Progenitor cell of endocrine pancreas (in vitro differentiated cells): ENCODE results near the gene GP1BA. TPM values are rescaled to one million over a fixed set of nuclear protein-coding genes. Genes with fewer than 3 reads are reported as not detected.
"Not testable (repeated sequence)": the region's sequence is repeated elsewhere in the genome, so short reads cannot be mapped to it uniquely, and the experiment has no call there.

ENCODE experiments used
- DNase-seq: peaks from one replicate; pipeline ENCODE4 v3.0.0; 2021; ENCODE audit warnings: low spot score; ENCODE audit not compliant: unreplicated experiment
- H3K27ac Mint-ChIP-seq: 2 replicates; pipeline ENCODE4 v1.8.0; 2021; ENCODE audit warnings: mild to moderate bottlenecking, moderate library complexity, mixed read lengths
- H3K27me3 Mint-ChIP-seq: 2 replicates; pipeline ENCODE4 v1.8.0; 2021; ENCODE audit warnings: mixed read lengths
- H3K36me3 Mint-ChIP-seq: 2 replicates; pipeline ENCODE4 v1.8.0; 2022; ENCODE audit warnings: mixed read lengths; ENCODE audit not compliant: insufficient read depth
- H3K4me1 Mint-ChIP-seq: 2 replicates; pipeline ENCODE4 v1.8.0; 2021; ENCODE audit warnings: low read depth, mixed read lengths
- H3K4me3 Mint-ChIP-seq: 2 replicates; pipeline ENCODE4 v1.8.0; 2021; ENCODE audit warnings: low read depth, mild to moderate bottlenecking, moderate library complexity, mixed read lengths
- H3K9me3 Mint-ChIP-seq: 2 replicates; pipeline ENCODE4 v1.8.0; 2021; ENCODE audit warnings: low read depth, mixed read lengths
- total RNA-seq: library from RNA; stranded (reverse); gene quantifications from 2 replicates; pipeline ENCODE4 v1.2.1, GENCODE V29; 2021
- TF ChIP-seq, protein P1 (sequence below): fragments of 200-600 bp; sonication (generic); IDR thresholded peaks from one replicate; pipeline ENCODE4 v1.5.0; 2021; ENCODE audit warnings: antibody characterized with exemption, mild to moderate bottlenecking; ENCODE audit not compliant: unreplicated experiment

Gene GP1BA
- total RNA-seq, 1 donor from 2014 or later = not detected

DNA sequence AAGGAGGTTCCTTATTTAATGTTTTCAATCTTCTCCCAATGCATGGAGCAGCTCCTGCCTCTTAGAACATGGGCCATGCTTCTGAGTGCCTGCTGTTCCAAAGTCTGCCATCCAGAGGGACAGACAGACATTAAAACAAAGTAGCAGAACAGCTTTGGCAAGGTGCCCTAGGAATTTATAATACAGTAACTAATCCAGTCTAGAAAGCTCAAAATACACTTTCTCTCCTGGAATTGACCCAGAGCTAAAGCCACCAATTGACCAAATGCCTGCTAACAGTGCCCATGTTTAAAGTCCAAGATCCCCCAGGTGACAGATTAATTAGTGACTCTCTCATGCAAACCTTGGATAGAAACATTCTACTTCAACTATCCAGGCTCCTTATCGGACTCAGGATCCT, 18.1 kb upstream of the GP1BA start:
- peaks cover 1% of the 10 kb centered on the region for H3K4me1 Mint-ChIP-seq
- no peaks in the 10 kb centered on the region for H3K9me3 Mint-ChIP-seq
- H3K4me3 Mint-ChIP-seq = no peak overlapping the region
- no peaks in the 10 kb centered on the region for H3K27me3 Mint-ChIP-seq
- TF ChIP-seq, protein P1, sequence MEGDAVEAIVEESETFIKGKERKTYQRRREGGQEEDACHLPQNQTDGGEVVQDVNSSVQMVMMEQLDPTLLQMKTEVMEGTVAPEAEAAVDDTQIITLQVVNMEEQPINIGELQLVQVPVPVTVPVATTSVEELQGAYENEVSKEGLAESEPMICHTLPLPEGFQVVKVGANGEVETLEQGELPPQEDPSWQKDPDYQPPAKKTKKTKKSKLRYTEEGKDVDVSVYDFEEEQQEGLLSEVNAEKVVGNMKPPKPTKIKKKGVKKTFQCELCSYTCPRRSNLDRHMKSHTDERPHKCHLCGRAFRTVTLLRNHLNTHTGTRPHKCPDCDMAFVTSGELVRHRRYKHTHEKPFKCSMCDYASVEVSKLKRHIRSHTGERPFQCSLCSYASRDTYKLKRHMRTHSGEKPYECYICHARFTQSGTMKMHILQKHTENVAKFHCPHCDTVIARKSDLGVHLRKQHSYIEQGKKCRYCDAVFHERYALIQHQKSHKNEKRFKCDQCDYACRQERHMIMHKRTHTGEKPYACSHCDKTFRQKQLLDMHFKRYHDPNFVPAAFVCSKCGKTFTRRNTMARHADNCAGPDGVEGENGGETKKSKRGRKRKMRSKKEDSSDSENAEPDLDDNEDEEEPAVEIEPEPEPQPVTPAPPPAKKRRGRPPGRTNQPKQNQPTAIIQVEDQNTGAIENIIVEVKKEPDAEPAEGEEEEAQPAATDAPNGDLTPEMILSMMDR = no peak
- no peak for DNase-seq
- H3K27ac Mint-ChIP-seq = no peak overlapping the region
- no peaks in the 10 kb centered on the region for H3K36me3 Mint-ChIP-seq

GRCh38 chr17:4914551-4914950, 17.5 kb upstream of the GP1BA start:
- not testable (repeated sequence) for DNase-seq, H3K36me3 Mint-ChIP-seq, H3K27ac Mint-ChIP-seq, H3K4me3 Mint-ChIP-seq, H3K4me1 Mint-ChIP-seq, H3K27me3 Mint-ChIP-seq, H3K9me3 Mint-ChIP-seq

GRCh38 chr17:4919511-4920047, 12.5 kb upstream of the GP1BA start:
- Mint-ChIP-seq H3K27me3 (peaks cover 4% of the 10 kb centered on the region), H3K4me1 (no peaks in the 10 kb centered on the region), H3K36me3 (no peaks in the 10 kb centered on the region), H3K9me3 (no peaks in the 10 kb centered on the region), H3K4me3 (no peak overlapping the region), H3K27ac (no peak overlapping the region)
- no peak for DNase-seq
- TF ChIP-seq, protein P1 = no peak

- peaks cover 4% of the 10 kb centered on the region for H3K27me3 Mint-ChIP-seq
- H3K36me3 Mint-ChIP-seq = no peaks in the 10 kb centered on the region
- DNase-seq = no peak
- no peaks in the 10 kb centered on the region for H3K9me3 Mint-ChIP-seq
- no peak overlapping the region for H3K27ac Mint-ChIP-seq
- no peaks in the 10 kb centered on the region for H3K4me1 Mint-ChIP-seq
- no peak overlapping the region for H3K4me3 Mint-ChIP-seq
- TF ChIP-seq, protein P1 = no peak
Measured at GRCh38 chr17:4920351-4921048, 11.6 kb upstream of the GP1BA start.

DNA sequence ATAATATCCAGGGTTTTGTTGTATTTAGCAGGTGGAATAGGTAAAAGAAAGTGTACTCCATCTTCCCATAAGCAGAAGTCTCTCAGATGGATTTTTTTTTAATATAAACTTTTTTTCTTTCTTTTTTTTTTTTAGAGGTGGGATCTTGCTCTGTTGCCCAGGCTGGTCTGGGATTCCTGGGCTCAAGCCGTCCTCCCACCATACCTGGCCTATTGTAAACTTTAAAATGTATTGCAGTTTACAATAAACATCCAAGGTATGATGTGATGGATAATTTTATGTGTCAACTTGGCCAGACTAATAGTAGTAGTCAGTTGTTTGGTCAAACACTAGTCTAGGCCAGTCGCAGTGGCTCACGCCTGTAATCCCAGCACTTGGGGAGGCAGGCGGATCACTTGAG, 10.8 kb upstream of the GP1BA start:
- TF ChIP-seq, protein P1 = no peak
- DNase-seq = no peak
- no peaks in the 10 kb centered on the region for H3K4me1 Mint-ChIP-seq
- no peak overlapping the region for H3K4me3 Mint-ChIP-seq
- no peak overlapping the region for H3K27ac Mint-ChIP-seq
- no peaks in the 10 kb centered on the region for H3K36me3 Mint-ChIP-seq
- H3K27me3 Mint-ChIP-seq = peaks cover 4% of the 10 kb centered on the region
- no peaks in the 10 kb centered on the region for H3K9me3 Mint-ChIP-seq

DNA sequence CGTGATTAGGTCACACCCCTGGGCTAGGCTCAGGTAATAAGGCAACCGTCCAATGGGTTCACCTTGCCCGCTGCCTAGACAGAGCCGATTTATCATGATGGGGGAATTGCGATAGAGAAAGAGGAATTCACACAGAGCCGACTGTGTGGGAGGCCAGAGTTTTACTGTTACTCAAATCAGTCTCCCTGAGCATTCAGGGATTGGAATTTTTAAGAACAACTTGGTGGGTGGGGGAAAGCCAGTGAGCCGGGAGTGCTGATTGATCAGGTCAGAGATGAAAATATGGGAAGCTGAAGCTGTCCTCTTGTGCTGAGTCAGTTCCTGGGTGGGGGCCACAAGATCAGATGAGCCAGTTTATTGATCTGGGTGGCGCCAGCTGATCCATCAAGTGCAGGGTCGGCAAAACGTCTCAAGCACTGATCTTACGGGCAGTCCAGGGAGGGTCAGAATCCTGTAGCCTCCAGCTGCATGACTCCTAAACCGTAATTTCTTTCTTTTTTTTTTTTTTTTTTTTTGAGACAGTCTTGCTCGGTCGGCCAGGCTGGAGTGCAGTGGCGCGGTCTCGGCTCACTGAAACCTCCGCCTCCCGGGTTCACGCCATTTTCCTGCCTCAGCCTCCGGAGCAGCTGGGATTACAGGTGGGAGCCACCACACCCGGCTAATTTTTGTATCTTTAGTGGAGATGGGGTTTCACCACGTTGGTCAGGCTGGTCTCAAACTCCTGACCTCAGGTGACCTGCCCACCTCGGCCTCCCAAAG, 5.3 kb upstream of the GP1BA start:
- H3K27me3 Mint-ChIP-seq, H3K4me1 Mint-ChIP-seq, DNase-seq, H3K4me3 Mint-ChIP-seq, H3K36me3 Mint-ChIP-seq, H3K9me3 Mint-ChIP-seq: not testable (repeated sequence)
- peak overlapping the region; percentile 67 for H3K27ac Mint-ChIP-seq
